ENCODE data around the gene ZNF804A. TPM values are rescaled to one million over a fixed set of nuclear protein-coding genes. Genes with fewer than 3 reads are reported as not detected.

Gene ZNF804A
- total and polyA plus RNA-seq, 12 donors: 0.03 to 0.12 (median 0.07) TPM; not detected in 9

GRCh38 chr2:184685999-184686841, 87.9 kb downstream of the ZNF804A start:
- no peak for TF ChIP-seq CTCF (IDR thresholded peaks at IDR 0.05)
- WGBS, 2 donors: 75 to 77% methylated on average over 6 of the region's 6 CpGs
- ATAC-seq: no peak

DNA sequence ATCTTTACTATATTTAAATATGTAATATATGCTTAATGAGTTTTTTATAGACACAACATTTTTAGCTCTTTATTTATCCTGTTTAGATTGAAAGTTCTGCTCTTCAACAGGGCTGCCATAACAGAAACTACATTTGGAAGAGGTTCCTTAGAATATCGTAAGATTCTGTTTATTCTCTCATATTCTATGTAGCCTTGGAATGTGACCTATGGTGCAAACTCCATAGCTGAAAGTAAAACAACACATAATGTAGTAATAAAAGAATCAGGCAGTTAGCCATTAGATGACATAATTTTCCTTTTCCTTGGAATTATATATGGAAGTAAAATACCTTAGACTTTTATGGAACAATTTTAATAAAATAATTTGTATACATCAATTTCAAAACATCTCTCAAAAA, 91.3 kb downstream of the ZNF804A start:
- no peak for TF ChIP-seq CTCF (IDR thresholded peaks at IDR 0.05)
- Histone ChIP-seq H3K36me3 (no peaks in the 10 kb centered on the region), H3K27ac (no peak overlapping the region), H3K4me1 (no peaks in the 10 kb centered on the region), H3K4me3 (no peak overlapping the region), H3K27me3 (no peaks in the 10 kb centered on the region), H3K9me3 (no peaks in the 10 kb centered on the region)
- intact Hi-C loops (cut with DNase I): loop anchor here in 1 of 10 donors (10.0 kb wide), 1 partner anchor 575 kb away; no protein-coding TSS in a partner anchor
- ATAC-seq (no peak), DNase-seq (no peak)
- WGBS, 2 donors: 76 to 83% methylated on average over 1 of the region's 1 CpG

More at GRCh38 chr2:184685999-184686841, 87.9 kb downstream of the ZNF804A start:
- H3K4me3 ChIP-seq: no peak overlapping the region
- no peak for DNase-seq
- H3K9me3 ChIP-seq: no peaks in the 10 kb centered on the region
- no peaks in the 10 kb centered on the region for H3K4me1 ChIP-seq
- no peaks in the 10 kb centered on the region for H3K27me3 ChIP-seq
- H3K27ac ChIP-seq: no peak overlapping the region
- H3K36me3 ChIP-seq: no peaks in the 10 kb centered on the region
- intact Hi-C loops (cut with DNase I): no loop called here

DNA sequence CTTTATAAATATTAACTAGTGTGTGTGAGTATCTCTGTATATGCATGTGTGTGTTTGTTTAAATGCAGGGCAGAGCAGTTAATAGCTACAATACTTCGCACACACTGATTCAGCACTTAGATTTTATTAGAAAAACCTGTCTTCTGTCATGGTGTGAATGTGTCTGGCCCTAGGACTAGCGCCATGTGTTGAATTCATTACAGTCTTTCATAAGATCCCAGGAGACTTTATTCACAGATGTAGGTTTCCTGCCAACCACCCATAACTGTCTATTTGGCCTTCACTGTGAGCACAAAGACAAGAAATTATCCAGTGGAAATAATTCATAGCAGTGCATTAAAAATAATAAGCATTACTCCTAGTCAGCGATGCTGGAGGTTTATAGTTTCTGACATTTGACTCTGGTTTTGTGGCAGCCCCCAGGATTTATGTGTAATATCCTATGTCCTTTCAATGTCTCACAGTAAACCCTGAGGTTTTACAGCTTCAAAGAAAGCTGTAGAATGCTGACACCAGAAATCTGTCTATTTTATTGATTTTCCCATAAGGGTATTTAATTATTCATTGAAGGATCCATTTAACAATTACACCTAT, 93.9 kb downstream of the ZNF804A start:
- no peaks in the 10 kb centered on the region for H3K36me3 ChIP-seq
- no peak overlapping the region for H3K27ac ChIP-seq
- 53 to 60% methylated on average over 3 of the region's 3 CpGs for WGBS, 2 donors
- H3K27me3 ChIP-seq: no peaks in the 10 kb centered on the region
- H3K4me1 ChIP-seq: no peaks in the 10 kb centered on the region
- no peak for TF ChIP-seq CTCF (IDR thresholded peaks at IDR 0.05)
- DNase-seq (no peak), ATAC-seq (no peak)
- intact Hi-C loops (cut with DNase I): loop anchor here in 1 of 10 donors (10.0 kb wide), 1 partner anchor 573 kb away; no protein-coding TSS in a partner anchor
- no peak overlapping the region for H3K4me3 ChIP-seq
- no peaks in the 10 kb centered on the region for H3K9me3 ChIP-seq

GRCh38 chr2:184696644-184697043, 98.3 kb downstream of the ZNF804A start:
- H3K27ac ChIP-seq: no peak overlapping the region
- H3K27me3 ChIP-seq: no peaks in the 10 kb centered on the region
- intact Hi-C loops (cut with DNase I): loop anchor here in 1 of 10 donors (10.0 kb wide), 1 partner anchor 568 kb away; no protein-coding TSS in a partner anchor
- no peak overlapping the region for H3K4me3 ChIP-seq
- no peaks in the 10 kb centered on the region for H3K4me1 ChIP-seq
- ATAC-seq (no peak), DNase-seq (no peak)
- H3K36me3 ChIP-seq: no peaks in the 10 kb centered on the region
- 51 to 73% methylated on average over 1 of the region's 1 CpG for WGBS, 2 donors
- no peak for TF ChIP-seq CTCF (IDR thresholded peaks at IDR 0.05)
- no peaks in the 10 kb centered on the region for H3K9me3 ChIP-seq

Data from heart right ventricle (tissue), 16 donors.